Gastrocnemius medialis (tissue), 4 donors: ENCODE data around the gene CGB1.
"Not testable (repeated sequence)": the region's sequence is repeated elsewhere in the genome, so short reads cannot be mapped to it uniquely, and the experiment has no call there.

ENCODE experiments used
- CTCF ChIP-seq, 5 experiments: fragments of 450-650 bp in 3 of 5; fragments of 200-600 bp in 2 of 5; sonication (generic) in 2 of 5; IDR thresholded peaks in 4 of 5; conservative IDR thresholded peaks in 1 of 5; 1 replicate in 4 of 5; 2 replicates in 1 of 5; pipeline ENCODE4 v1.5.1; 2016 to 2019; ENCODE audit warnings: antibody characterized with exemption in 5 of 5, mild to moderate bottlenecking in 3 of 5, moderate library complexity in 3 of 5
- POLR2A ChIP-seq, 2 donors: fragments of 450-650 bp; IDR thresholded peaks; one replicate each; pipeline ENCODE4 v1.6.1; 2017; ENCODE audit warnings: antibody characterized with exemption in 2 of 2, mild to moderate bottlenecking in 2 of 2, moderate library complexity in 2 of 2

DNA sequence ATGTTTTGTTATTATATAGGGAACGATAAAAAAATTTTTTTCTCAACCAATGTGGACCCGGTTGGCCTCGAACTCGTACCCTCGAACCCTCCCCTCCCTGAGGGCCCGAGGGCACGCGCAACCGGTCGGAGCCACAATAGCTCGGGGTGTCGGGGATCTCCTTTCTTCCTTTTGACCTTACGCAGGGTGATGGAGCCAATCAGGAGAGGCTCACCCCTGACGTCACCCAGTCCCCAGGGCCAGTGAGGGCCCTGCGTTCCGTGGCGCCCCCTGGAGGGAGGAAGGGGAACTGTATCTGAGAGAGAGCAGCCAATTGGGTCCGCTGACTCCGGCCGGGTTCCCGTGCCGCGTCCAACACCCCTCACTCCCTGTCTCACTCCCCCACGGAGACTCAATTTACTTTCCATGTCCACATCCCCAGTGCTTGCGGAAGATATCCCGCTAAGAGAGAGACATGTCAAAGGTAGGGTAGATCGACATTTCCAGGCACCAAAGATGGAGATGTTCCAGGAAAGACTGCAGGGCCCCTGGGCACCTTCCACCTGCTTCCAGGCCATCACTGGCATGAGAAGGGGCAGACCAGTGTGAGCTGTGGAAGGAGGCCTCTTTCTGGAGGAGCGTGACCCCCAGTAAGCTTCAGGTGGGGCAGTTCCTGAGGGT is 4.9 kb downstream of the CGB1 start, which contains the start of gene CGB2:
- TF ChIP-seq CTCF (IDR thresholded peaks at IDR 0.05 in 4 of 5, conservative IDR thresholded peaks at IDR 0.05 in 1 of 5) = peak in 3 of 5 experiments; percentile 20 to 39 (median 37)
- TF ChIP-seq POLR2A (IDR thresholded peaks at IDR 0.05) = not testable (repeated sequence)
